Esophagus muscularis mucosa (tissue), 3 donors: ENCODE results near the gene GAPVD1.

Experiments
- CTCF ChIP-seq, 3 experiments: fragments of 200-600 bp in 2 of 3; fragments of 450-650 bp in 1 of 3; sonication (generic) in 2 of 3; IDR thresholded peaks; one replicate each; pipeline ENCODE4 v1.5.1; 2017 to 2019; ENCODE audit warnings: antibody characterized with exemption in 3 of 3, mild to moderate bottlenecking in 2 of 3, moderate library complexity in 1 of 3
- POLR2AphosphoS5 ChIP-seq, 2 donors: sonication (generic); formaldehyde crosslinking; IDR thresholded peaks; one replicate each; pipeline ENCODE4 v1.6.1; 2017; ENCODE audit warnings: antibody characterized with exemption in 2 of 2

- TF ChIP-seq CTCF (IDR thresholded peaks at IDR 0.05) (no peak), POLR2AphosphoS5 (IDR thresholded peaks at IDR 0.05) (no peak)
Measured at GRCh38 chr9:125214186-125214585, 47.4 kb upstream of the GAPVD1 start.
